Islet precursor cell (in vitro differentiated cells): ENCODE data around the gene FMN2.
"Not testable (repeated sequence)": the region's sequence is repeated elsewhere in the genome, so short reads cannot be mapped to it uniquely, and the experiment has no call there.

Experiments
- DNase-seq: peaks from one replicate; pipeline ENCODE4 v3.0.0-alpha.2; 2018

FMN2 gene

DNA sequence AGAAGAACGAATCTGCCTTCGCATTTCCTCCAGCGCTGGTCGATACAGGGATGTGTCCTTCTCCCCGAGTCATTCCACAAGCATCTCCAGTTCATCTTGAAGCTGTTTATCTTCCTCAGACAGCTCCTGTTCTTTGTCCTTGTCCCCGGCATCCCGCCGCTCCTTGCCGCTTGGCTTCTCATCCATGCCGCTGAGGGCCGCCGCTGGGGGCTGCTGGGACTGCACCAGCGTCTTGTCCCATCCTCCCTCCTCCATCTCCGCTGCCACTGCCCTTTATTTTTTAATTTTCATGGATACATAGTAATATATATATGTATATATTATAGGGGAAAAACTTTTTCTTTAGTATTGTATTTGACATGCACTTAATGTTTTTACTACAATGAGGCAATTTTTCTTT lies 53.4 kb downstream of the FMN2 start:
- DNase-seq: no peak

DNA sequence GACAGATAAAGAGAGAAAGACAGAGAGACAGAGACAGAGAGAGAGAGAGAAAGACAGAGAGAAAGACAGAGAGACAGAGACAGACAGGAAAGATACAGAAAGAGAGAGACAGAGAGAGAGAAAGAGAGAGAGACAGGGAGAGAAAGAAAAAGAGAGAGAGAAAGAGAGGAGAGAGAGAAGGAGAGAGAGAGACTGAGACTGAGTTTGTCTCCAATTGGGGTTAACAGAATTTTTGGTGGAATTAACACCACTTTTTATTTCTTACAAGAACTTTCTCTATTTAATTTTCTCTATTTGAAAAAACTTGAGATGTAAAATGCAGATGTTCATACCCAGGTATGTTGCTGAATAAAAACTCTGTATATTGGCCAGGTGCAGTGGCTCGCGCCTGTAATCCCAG lies 56.6 kb downstream of the FMN2 start:
- DNase-seq: no peak

DNA sequence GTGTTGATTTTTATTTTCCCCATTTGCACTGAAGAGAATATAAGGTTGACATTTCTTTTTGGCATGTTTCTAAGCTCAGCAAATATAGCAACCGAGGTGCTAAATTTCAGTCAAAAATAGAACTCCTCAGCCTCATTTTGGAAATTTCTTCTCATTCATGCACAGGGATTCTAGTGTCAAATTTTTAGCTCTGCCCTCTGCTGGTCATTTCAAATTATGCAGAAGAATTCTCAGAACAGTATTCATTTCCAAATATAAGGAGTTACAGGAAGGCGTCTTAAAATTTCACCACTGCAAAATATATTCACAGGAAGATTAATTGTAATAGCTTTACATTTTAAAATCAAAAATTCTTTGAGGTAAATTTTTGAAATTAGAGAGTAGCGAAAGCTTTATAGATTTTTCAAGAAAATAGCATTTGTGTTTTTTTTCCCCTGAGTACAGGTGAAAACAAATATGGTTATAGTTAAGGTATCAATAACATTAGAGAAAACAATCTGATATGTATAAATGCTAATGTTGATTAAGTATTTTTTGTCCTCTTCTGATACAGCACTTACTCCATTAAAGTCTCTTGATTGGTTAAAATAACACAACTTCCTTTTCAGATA lies 57.9 kb downstream of the FMN2 start:
- no peak for DNase-seq

DNA sequence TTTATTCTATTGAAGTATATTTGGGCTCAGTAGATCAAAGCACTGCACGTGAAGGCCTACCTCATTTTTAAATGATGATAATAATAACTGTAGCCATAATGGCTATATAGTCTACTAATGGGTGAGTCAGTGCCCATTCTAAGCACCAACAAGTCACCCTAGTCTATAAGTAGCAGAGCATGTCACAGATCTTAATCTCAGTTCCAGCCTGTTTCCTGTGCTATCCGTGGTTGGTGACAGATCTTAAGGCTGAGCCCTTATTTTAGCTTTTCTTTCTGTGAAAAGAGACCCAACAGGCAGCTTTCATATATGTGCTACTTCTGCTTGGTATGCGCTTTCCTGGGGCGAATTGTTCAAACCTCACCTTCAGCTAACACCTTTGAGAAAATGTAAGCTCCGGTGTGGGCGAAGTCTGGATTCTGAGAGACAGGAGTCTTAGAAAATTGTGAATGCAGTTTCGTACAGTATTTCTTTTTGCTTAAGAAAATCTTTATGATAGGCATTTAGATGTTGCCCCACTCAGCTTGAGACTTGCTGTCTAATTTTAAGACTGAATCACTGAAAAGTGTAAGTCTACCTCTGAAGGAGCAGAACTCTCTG lies 59.6 kb downstream of the FMN2 start:
- no peak for DNase-seq

DNA sequence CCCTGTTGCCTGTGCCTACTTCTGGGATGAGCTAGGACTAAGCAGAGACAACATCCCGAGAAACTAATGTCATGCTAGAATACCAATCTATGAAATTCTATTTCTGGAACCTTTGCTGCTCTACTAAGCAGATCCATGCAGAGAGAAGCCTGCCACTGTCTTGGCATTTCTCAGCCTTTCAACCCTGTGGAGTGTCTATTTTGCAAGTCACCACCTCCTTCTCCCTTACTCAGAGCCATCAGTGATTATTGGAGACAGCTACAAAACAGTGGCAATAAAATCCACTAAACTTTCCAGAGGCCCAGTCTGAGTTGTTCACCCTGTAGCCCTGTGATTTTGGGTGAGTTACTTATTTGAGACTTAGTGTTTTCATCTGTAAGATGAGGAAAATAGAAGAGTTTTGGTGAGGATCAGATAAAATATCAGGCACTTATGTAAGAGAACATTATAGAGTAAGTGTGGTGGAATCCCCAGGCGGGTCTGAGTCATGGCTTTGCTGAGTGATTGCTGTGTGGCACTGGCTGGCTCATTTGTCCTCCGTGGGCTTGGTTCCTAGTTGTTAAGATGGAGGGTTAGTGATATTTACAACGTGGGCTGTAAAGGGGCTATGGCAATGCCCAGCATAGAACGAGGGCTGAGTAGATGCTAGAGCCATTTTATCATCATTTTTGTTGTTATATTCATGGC lies 61.1 kb downstream of the FMN2 start:
- no peak for DNase-seq

DNA sequence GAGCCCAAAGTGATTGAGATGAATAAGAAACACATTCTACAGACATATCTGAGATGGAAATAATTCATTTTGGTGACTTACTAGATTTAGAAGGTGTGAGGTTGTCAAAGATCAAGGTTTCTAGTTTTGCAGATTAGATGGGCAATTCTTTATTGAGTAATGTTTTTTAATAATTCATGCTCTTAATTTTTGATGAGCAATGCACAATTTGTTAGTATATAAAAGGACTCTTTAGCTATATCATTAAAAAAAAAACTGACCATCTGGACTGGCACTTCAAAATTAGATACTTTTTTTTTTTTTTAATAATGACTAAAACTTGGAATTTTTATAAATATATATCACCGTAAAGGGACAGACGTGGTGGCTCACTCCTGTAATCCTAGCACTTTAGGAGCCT lies 63.9 kb downstream of the FMN2 start:
- DNase-seq: no peak

DNA sequence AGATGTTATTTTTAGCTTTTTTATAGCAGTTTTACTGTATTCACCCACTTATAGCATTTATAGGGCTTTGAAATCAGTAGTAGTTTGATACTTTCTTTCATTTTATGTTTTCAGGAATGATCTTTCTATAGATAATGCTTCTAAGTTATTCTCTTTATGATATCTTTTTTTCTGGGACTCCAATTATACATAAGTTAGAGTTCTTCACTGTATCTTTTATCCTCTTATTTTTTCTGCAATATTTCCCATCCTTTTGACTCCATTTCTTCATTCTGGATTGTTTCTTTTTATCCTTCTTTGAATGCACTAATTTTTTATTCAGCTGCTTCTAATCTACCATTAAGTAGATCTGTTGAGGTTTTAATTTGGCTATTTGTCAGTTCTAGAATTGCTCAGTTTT lies 73.1 kb downstream of the FMN2 start:
- DNase-seq: no peak

DNA sequence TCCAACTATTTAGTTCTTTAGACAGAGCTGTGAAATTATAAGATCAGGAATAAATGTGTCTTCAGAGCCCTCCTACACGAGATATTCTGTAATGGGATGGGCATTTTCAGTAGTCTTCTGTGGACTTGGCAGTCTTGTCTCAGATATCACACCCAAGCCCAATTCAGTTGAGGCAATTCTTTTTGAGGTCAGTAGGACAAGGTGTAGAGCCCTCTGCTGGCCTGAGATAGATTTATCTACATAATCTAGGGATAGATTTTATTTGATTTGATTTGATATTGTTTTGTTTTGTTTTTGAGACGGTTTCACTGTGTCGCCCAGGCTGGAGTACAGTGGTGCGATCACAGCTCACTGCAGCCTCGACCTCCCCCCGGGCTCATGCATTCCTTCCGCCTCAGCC lies 77.5 kb downstream of the FMN2 start:
- no peak for DNase-seq

DNA sequence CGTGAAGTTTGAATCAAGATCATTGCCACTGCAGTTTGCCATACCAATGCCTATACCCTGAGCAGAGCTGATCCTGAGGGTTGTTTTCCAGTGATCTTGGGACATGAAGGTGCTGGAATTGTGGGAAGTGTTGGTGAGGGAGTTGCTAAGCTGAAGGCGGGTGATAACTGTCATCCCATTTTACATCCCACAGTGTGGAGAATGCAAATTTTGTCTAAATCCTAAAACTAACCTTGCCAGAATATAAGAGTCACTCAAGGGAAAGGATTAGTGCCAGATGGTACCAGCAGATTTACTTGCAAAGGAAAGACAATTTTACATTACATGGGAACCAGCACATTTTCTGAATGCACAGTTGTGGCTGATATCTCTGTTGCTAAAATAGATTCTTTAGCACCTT lies 78.6 kb downstream of the FMN2 start:
- DNase-seq: no peak

DNA sequence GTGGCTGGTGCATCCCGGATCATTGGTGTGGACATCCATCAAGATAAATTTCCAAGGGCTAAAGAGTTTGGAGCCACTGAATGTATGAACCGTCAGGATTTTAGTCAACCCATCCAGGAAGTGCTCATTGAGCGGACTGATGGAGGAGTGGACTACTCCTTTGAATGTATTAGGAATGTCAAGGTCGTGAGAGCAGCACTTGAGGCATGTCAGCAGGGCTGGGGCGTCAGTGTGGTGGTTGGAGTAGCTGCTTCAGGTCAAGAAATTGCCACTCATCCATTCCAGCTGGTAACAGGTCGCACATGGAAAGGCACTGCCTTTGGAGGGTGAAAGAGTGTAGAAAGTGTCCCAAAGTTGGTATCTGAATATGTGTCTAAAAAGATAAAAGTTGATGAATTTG lies 79.1 kb downstream of the FMN2 start:
- no peak for DNase-seq

DNA sequence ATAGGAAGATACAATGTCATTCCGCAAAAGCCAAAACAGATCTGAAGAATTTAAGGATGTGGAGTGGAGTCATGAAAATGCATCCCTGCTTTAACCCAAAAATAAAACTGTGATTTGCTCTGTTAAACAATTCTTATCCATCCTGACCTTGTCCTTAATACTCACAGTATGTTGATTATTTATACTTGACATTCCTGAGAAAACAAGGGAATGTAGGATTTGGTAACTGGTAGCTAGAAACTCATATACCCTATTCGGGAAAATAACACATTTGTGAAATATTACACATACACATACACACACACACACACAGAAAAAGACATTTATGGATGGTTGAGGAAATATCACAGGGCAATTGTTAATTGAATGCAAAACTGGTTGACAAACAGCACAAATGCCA lies 80.2 kb downstream of the FMN2 start:
- no peak for DNase-seq

DNA sequence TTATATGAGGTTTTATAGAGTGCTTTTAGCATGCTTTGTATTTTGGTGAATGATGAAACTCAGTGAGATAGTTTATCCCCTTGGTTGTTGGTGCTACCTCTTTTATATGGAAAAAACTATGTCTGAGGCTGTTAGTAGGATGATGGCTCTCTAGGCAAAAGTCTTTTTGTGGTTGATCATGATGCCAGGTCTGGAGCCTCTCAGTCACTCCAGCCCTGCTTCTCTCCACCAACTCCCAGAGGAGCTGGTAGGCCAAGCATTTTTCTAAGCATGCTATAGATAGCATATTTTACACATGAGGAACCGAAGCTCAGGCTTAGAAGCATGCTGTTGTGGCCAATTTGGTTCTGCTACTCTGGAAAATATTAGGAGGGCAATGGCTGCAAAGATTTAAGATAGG lies 82.2 kb downstream of the FMN2 start:
- no peak for DNase-seq

DNA sequence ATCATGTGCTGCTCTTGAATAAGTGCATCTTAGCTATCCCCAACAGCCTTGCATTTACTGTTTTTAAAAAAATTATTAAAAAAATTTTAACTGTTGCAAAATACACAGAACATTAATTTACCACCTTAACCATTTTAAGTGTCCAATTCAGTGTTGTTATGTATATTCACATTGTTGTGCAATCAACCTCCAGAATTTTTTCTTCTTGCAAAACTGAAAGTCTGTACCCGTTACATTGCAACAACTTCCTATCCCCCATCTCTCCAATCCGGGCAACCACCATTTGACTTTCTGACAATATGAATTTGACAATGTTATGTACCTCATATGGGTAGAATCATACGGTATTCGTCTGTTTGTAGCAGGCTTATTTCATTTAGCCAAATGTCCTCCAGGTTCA lies 83.1 kb downstream of the FMN2 start:
- DNase-seq: no peak

DNA sequence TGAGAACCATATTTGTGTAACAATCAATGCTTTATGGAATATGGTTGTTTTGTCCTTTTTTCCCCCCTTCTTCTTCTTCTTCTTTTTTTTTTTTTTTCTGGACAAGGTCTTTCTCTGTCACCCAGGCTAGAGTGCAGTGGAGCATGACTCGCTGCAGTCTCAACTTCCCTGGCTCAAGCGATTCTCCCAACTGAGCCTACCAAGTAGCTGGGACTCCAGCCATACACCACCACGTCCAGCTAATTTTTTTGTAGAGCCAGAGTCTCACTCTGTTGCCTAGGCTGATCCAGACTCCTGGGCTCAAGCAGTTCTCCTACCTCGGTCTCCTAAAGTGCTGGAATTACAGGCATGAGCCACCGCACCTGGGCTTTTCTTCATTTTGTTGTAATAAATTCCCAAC lies 86.7 kb downstream of the FMN2 start:
- no peak for DNase-seq

DNA sequence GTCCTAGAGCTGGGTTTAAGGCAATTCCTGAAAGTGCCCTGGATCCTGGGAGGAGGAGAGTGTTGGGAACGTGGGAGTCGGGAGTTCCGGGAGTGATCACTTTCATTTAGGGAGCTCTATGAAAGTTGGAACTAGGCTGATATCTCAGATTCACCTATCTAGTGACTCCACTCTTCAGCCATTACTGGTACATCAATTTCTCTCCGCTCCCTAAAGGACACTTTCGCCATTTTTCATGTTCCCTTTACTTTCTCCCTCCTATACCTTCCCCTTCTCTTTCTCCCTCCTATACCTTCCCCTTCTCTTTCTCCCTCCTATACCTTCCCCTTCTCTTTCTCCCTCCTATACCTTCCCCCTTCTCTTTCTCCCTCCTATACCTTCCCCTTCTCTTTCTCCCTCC lies 93.0 kb downstream of the FMN2 start:
- DNase-seq: not testable (repeated sequence)

DNA sequence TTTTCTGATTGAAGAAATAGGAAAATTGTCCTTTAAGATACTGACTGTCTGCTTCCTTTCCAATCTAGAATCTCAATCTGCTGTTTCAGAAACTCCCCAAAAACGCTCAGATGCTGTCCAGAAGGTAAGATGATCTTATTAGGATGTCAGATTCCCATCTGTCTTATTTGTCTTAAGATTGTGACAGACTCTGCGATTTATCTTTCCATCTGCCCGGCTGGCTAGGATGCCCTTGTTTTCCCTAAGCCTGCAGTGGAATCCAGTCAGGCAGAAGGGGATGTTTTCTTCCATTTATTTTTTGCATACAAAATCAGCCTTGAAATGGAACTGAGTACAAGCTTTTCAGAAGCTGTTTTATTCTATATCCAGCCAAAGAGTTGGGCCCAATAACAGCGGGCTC lies 96.5 kb downstream of the FMN2 start:
- no peak for DNase-seq

DNA sequence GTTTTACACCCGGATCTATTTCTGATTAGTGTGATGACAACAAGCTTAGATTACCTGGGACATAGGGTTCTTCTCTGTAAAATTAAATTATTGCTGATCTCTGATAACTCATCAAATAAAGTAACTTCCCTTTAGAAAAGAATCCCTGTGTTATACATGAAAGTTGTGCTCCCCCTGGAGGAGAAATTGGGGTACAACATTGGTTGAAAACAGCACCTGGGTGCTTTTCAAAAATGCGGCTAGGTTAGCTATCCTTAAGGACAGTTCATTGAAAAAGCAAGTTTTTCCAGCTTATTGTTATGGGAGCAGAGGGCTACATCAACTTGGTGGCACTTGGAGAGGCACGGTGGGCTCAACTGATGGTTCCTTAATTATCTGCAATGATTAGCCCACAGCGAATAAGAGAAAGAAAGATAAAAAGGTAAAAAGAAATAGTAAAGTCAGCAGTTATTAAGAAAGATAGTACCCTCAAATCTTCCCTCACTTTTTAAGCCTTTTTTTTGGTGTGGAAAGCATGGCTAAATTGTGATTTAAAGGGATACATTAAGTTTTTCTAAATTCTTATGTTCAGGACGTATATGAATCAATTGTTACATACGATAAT lies 97.8 kb downstream of the FMN2 start:
- DNase-seq: peak; percentile 62

DNA sequence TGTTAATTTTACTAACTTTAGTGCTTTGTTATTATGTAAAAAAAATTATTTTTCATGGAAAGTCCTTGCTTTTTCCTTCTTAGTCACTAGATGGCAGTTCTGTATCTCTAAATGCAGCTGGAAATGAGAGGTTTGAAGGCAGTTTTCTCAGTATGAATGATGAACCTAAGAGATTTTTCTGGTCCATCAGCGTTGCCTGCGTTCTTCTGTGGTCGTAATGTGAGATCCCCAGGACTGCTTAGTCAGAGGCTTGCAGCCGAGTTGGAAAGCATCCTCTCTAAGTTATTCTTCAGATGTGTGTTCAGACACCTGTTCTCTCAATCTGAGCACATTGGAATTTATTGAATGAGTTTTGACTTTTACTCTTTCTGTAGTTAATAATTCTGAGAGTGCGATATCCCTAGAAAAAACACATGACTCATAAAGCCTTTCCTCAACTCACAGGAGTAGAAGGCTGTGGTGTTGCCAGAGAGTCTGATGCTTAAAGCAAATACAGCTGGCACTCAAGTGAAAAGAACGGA lies 99.3 kb downstream of the FMN2 start:
- peak; percentile 72 for DNase-seq

DNA sequence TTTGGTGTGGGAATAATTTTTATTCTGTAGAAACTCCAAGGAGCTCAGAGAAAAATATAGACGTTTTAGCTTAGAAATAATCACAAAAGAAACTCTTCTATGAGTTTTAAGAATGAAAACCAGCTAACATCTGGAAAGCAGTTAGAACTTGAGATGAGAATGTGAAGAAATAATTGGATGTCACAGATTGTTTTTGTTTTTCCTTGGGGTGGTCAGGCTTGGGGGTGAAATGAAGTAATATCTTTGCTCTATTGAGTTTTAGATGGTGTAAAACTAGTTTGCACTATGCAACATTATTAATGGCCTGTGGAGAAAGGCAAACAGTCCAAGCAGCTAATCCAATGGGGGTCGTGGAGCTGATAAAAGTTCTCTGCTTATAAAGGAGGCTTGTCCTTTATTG lies 101.2 kb downstream of the FMN2 start:
- DNase-seq: no peak

DNA sequence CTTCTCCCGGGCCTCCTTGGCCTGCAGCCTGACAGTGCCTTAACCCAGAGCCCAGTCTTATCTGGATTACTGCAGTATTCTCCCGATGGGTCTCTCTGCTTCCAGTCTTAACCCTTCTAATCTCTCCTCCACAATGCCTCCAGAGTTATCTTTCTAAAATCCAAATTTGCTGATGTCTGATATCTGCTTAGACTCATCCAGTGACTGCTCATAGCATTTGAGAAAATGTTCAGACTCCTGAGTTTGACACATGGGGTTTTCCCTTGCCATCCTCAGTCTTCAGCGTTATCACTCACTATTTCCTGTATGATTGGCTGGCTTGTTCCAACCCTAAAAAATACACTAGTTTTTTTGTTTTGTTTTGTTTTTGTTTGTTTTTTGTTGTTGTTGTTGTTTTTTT lies 102.0 kb downstream of the FMN2 start:
- no peak for DNase-seq

DNA sequence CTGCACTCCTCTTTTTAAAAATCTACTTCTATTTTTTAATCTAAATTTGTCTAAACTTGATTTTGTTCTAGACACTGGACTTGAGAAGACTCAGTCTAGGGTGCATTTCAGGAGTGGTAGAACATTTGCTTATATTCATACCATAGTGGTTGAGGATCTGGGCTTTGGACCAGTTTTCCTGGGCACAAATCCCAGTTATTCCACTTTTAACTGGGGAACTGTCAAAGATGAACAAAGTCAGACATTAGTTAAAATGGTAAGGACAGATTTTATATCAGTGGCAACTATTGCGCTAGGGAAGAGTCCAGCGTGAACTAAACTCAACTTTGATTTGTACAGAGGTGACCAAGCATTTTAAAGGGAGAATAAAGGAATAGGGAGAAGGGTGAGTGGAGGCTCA lies 102.4 kb downstream of the FMN2 start:
- DNase-seq: no peak

DNA sequence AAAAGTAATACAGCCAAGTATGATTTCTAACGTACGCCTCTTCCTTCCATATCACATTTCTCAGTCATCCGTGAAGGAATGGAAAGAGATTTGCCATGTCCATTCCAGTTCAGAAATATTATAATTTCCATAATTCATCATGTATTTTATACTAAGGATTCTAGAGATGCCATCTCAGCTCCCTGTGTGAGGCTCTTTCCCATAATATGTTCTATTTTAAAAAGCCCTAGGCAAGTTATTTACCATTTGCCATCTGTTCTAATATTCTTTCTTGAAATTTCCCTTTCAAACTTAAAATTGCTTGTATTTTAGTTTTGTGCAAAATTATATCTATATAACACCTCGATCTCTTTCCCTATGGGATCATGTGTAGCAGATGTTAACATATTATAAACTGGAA lies 106.7 kb downstream of the FMN2 start:
- no peak for DNase-seq

DNA sequence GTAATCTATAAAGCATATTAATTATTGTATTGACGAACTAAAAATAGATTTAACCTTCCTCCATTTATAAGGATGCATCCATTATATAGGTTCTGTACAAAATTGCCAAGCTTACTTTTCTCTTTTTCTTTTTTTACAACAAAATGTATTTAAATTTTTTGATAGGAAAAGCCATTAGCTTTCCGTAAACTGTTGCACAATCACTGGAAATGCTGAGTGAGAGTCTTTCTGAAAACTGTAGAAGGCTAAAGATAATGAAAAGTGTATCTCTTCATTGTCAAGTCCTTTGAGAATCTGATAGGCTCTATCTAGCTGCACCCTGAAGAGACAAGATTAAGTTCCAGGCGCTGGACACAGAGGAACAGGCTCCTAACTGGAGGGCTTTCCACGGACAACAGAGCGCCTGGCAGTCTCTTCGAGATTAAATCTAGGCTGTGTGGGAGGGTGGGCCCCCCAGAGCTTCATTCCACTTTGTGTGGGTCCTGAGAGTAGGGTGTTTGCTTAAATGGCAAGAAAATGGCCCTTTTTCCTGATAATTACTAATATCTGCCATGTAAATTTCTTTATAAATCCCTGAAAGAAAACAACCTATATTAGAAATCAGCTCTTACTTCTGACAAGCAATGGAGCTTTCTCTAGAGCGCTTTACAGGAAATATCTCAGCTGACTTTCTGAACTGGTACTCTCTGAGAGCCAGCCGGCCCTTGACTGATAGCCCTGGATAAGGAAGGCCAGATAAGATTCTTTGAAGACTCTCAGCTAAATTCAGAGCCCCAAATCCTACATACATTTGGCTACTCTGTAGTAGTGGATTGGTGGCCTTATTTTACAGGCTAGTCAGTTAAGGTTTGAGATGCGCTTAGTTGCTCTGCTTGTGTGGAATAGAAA lies 108.3 kb downstream of the FMN2 start:
- DNase-seq: no peak
